Gastrocnemius medialis (tissue), 4 donors: ENCODE results near the gene NDUFA8.

Source experiments
- POLR2A ChIP-seq, 2 donors: fragments of 450-650 bp; IDR thresholded peaks; one replicate each; pipeline ENCODE4 v1.6.1; 2017; ENCODE audit warnings: antibody characterized with exemption in 2 of 2, mild to moderate bottlenecking in 2 of 2, moderate library complexity in 2 of 2
- TF ChIP-seq, protein P1 (sequence below), 5 experiments: fragments of 450-650 bp in 3 of 5; fragments of 200-600 bp in 2 of 5; sonication (generic) in 2 of 5; IDR thresholded peaks in 4 of 5; conservative IDR thresholded peaks in 1 of 5; 1 replicate in 4 of 5; 2 replicates in 1 of 5; pipeline ENCODE4 v1.5.1; 2016 to 2019; ENCODE audit warnings: antibody characterized with exemption in 5 of 5, mild to moderate bottlenecking in 3 of 5, moderate library complexity in 3 of 5

DNA sequence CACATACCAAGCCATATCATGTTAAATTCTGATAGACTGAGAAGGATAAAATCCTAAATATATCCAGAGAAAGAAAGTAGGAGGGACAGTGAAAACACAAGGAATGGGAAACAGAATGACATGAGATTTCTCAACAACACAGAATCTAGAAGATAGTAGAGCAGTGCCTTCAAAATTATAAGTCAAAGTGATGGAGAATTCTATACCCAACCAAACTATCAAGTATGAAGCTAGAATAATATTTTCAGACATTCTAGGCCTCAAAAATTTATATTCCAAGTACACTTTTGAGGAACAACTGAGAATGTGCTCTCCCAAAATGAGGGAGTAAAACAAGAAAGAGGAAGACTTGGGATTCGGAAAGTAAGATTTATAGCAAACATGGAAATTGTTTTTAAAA, 55.6 kb downstream of the NDUFA8 start:
- TF ChIP-seq, protein P1, sequence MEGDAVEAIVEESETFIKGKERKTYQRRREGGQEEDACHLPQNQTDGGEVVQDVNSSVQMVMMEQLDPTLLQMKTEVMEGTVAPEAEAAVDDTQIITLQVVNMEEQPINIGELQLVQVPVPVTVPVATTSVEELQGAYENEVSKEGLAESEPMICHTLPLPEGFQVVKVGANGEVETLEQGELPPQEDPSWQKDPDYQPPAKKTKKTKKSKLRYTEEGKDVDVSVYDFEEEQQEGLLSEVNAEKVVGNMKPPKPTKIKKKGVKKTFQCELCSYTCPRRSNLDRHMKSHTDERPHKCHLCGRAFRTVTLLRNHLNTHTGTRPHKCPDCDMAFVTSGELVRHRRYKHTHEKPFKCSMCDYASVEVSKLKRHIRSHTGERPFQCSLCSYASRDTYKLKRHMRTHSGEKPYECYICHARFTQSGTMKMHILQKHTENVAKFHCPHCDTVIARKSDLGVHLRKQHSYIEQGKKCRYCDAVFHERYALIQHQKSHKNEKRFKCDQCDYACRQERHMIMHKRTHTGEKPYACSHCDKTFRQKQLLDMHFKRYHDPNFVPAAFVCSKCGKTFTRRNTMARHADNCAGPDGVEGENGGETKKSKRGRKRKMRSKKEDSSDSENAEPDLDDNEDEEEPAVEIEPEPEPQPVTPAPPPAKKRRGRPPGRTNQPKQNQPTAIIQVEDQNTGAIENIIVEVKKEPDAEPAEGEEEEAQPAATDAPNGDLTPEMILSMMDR (IDR thresholded peaks at IDR 0.05 in 4 of 5, conservative IDR thresholded peaks at IDR 0.05 in 1 of 5), result no peak
- no peak for TF ChIP-seq POLR2A (IDR thresholded peaks at IDR 0.05)
